Activated naive CD8-positive, alpha-beta T cell treated with anti-CD3 and anti-CD28 coated beads, Interleukin-2, amount 10 ng/mL, durations not matched to agents 7 days and 5 days (primary cell): ENCODE results near the gene INTS4. TPM values are rescaled to one million over a fixed set of nuclear protein-coding genes. Genes with fewer than 3 reads are reported as not detected.
"Not testable (repeated sequence)": the region's sequence is repeated elsewhere in the genome, so short reads cannot be mapped to it uniquely, and the experiment has no call there.

Experiments used
- ATAC-seq: fragments of 150-1000 bp; cut with Tn5 transposase; one replicate; pipeline ENCODE4 v1.10.0; 2021; ENCODE audit warnings: low read depth, moderate library complexity
- POLR2A ChIA-PET: fragments of 350-600 bp; sonication (Branson Sonifier 250); formaldehyde crosslinking; loops from one replicate; lab custom pipeline; 2021; ENCODE audit warnings: antibody characterized with exemption; lab: Charles Lee
- DNase-seq: peaks from one replicate; pipeline ENCODE4 v3.0.0; 2021
- H3K27ac Mint-ChIP-seq: one replicate; pipeline ENCODE4 v1.8.0; 2022; ENCODE audit warnings: mild to moderate bottlenecking, mixed read lengths
- H3K27me3 Mint-ChIP-seq: one replicate; pipeline ENCODE4 v1.8.0; 2022; ENCODE audit warnings: mild to moderate bottlenecking, moderate library complexity, mixed read lengths
- H3K36me3 Mint-ChIP-seq: one replicate; pipeline ENCODE4 v1.8.0; 2021; ENCODE audit warnings: mild to moderate bottlenecking, mixed read lengths
- H3K4me1 Mint-ChIP-seq: one replicate; pipeline ENCODE4 v1.8.0; 2021; ENCODE audit warnings: mixed read lengths
- H3K4me3 Mint-ChIP-seq: one replicate; pipeline ENCODE4 v1.8.0; 2022; ENCODE audit warnings: mild to moderate bottlenecking, moderate library complexity, mixed read lengths
- H3K9me3 Mint-ChIP-seq: one replicate; pipeline ENCODE4 v1.8.0; 2021; ENCODE audit warnings: mixed read lengths
- total RNA-seq, 2 experiments: library from RNA; stranded (reverse); gene quantifications; one replicate each; pipeline ENCODE4 v1.2.3, GENCODE V29; 2021

The INTS4 gene
- total RNA-seq, 2 experiments from 2014 or later = 53.9 to 56.8 TPM

DNA sequence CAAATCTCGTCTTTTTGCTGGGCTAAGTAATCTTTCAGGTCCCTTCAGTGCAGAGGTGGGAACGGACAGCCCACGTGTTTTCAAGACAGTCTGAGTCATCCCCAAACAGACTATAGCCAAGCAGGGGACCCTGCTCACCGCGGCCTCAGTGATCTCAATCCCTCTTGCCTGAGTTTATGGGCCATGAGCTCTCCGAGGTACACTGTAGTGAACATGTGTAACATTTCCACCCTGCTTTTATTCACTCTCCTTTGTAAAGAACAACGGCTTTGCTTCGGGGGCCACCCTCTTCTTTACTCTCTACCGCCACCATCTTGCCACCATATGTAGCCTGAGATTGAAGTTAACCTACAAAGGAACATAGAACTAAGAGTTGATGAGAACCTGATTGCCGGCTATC is 40.2 kb upstream of the INTS4 start:
- no peak overlapping the region for H3K4me3 Mint-ChIP-seq
- POLR2A ChIA-PET = no interaction called here
- no peak overlapping the region for H3K27ac Mint-ChIP-seq
- peaks cover 5% of the 10 kb centered on the region for H3K27me3 Mint-ChIP-seq
- DNase-seq = no peak
- no peaks in the 10 kb centered on the region for H3K9me3 Mint-ChIP-seq
- no peaks in the 10 kb centered on the region for H3K36me3 Mint-ChIP-seq
- H3K4me1 Mint-ChIP-seq = peaks cover 3% of the 10 kb centered on the region
- ATAC-seq = no peak

DNA sequence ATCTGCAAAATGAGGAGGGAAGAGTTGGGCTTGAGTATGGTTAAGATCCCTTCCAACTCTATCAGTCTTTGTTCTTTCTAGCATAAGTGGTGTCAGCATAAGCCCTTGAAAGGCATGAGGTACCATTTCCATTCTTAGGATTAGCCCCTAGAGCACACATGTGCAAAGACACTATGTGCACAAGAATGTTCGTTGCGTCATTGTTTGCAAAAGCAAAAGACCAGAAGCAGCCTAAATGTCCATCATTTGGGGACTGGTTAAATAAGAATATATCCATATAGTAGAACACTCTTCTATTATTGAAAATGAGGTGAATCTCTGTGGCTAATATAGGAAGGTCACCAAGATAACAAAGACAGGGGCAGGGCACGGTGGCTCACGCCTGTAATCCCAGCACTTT is 38.6 kb upstream of the INTS4 start:
- Mint-ChIP-seq H3K27me3 (peaks cover 8% of the 10 kb centered on the region), H3K27ac (no peak overlapping the region), H3K36me3 (no peaks in the 10 kb centered on the region), H3K9me3 (no peaks in the 10 kb centered on the region), H3K4me1 (peaks cover 1% of the 10 kb centered on the region), H3K4me3 (no peak overlapping the region)
- no peak for DNase-seq
- no peak for ATAC-seq
- POLR2A ChIA-PET = no interaction called here

DNA sequence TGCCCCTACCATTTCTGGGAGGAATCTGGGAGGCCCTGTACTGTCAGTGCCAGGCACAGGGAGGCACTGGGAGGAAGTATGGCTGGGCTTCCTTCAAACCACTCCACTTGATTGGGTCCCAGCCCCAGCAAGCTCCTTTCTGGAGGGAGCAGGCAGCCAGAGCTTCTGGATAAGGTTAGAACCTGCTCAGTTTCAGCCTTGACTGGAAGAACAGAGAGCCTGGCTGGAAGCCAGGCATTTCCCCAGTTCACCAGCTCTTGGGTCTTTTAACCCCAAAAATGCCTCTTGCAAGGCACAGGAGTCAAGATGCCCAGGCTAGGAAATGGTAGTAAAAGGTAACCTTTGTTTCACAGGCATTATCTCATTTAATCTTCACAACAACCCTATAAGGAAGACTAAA is 37.6 kb upstream of the INTS4 start:
- peaks cover 8% of the 10 kb centered on the region for H3K27me3 Mint-ChIP-seq
- DNase-seq (no peak), ATAC-seq (no peak)
- H3K36me3 Mint-ChIP-seq = no peaks in the 10 kb centered on the region
- H3K4me1 Mint-ChIP-seq = peaks cover 1% of the 10 kb centered on the region
- peaks cover 3% of the 10 kb centered on the region for H3K9me3 Mint-ChIP-seq
- no peak overlapping the region for H3K4me3 Mint-ChIP-seq
- POLR2A ChIA-PET = interaction anchor here (0.6 kb wide), 1 partner anchor 250 kb away, joined by 3 read pairs; no protein-coding TSS in a partner anchor
- no peak overlapping the region for H3K27ac Mint-ChIP-seq

DNA sequence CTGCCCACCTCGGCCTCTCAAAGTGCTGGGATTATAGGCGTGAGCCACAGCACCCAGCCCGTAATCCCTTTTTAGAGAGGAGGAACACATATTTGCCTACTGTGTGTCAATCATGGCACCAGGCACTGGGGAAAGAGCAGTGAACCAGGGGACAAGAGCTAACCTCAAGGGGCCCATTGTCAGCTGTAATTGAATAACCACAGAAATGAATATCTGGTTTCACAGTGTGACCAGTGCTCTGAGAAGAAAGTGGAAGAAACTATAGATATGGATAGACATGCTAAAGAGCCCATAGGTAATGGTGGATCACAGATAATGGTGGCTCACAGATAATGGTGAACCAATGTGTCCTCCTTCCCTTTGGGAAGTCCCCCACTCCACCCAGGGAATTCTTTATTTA is 37.2 kb upstream of the INTS4 start:
- Mint-ChIP-seq H3K4me1 (peaks cover 1% of the 10 kb centered on the region), H3K9me3 (peaks cover 3% of the 10 kb centered on the region), H3K27me3 (peaks cover 8% of the 10 kb centered on the region), H3K4me3 (no peak overlapping the region), H3K27ac (no peak overlapping the region), H3K36me3 (no peaks in the 10 kb centered on the region)
- POLR2A ChIA-PET = interaction anchor here (0.7 kb wide), 1 partner anchor 885 kb away, joined by 3 read pairs; no protein-coding TSS in a partner anchor
- ATAC-seq = no peak
- no peak for DNase-seq

DNA sequence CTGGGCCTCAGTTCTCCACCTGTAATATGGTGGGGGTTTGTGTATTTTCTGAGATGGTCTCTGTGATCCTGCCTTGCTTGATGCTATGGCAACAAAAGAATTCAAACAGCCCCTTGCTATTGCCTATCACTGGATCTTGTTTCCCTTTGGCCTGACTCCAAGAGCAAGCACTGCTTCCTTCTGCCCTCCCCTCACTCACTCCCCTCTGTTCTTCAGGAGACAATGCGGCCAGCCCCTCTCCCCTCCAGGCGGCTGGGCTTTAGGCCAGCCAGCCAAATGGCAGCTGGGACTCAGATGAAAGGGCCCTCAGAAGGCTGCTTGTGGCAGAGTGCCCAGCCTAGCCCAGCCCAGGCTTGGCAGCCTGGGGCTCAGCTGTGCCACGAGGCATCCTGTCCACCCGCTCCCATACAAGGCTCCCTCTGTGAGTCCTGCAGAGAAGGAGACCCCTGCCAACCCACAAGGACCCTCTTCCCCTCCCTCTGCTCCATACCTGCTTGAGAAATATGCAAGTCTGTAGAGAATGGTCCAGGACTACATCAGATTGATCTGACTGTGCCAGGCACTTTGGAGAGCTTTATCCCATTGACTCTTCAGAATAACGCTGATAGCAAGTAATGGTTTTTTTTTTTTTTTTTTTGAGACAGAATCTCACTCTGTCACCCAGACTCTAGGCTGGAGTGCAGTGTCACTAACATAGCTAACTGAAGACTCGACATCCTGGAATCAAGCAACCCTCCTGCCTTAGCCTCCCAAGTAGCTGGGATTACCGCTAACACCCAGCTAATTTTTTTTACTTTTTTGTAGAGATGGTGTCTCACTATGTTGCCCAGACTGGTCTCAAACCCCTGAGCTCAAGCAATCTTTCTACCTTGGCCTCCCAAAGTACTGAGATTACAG is 36.2 kb upstream of the INTS4 start:
- peaks cover 1% of the 10 kb centered on the region for H3K4me1 Mint-ChIP-seq
- no peak overlapping the region for H3K4me3 Mint-ChIP-seq
- ATAC-seq (no peak), DNase-seq (no peak)
- H3K9me3 Mint-ChIP-seq = peaks cover 3% of the 10 kb centered on the region
- H3K27ac Mint-ChIP-seq = no peak overlapping the region
- POLR2A ChIA-PET = interaction anchor here (0.7 kb wide), 1 partner anchor 884 kb away, joined by 3 read pairs; no protein-coding TSS in a partner anchor
- H3K36me3 Mint-ChIP-seq = no peaks in the 10 kb centered on the region
- H3K27me3 Mint-ChIP-seq = peaks cover 8% of the 10 kb centered on the region

DNA sequence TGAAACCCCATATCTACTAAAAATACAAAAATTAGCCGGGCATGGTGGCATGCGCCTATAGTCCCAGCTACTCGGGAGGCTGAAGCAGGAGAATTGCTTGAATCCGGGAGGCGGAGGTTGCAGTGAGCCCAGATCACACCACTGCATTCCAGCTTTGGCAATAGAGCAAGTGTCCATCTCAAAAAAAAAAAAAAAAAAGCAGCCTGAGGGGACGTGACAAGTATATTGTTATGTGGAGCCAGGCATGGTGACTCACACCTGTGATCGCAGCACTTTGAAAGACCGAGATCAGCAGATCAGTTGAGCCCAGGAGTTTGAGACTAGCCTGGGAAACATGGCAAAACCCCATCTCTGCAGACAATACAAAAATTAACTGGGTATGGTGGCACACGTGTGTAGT is 34.0 kb upstream of the INTS4 start:
- peaks cover 11% of the 10 kb centered on the region for H3K27me3 Mint-ChIP-seq
- not testable (repeated sequence) for H3K27ac Mint-ChIP-seq

DNA sequence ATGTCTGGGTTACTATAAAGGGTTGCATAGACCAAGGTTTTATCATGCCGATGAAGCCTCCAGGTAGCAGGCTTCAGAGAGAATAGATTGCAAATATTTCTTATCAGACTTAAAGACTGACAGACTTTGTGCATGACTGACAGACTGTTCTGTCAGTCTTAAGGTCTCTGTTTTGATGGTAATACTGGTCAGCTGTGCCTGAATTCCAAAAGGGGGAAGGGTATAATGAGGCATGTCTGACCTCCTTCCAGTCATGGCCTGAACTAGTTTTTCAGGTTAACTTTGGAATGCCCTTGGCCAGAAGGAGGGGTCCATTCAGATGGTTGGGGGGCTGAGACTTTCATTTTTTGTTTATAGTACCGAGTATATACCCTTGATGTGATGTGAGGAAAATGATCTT is 33.3 kb upstream of the INTS4 start:
- POLR2A ChIA-PET = no interaction called here
- Mint-ChIP-seq H3K27me3 (peaks cover 13% of the 10 kb centered on the region), H3K4me1 (peaks cover under 1% of the 10 kb centered on the region), H3K36me3 (no peaks in the 10 kb centered on the region), H3K9me3 (peaks cover 3% of the 10 kb centered on the region), H3K27ac (no peak overlapping the region), H3K4me3 (no peak overlapping the region)
- DNase-seq = no peak
- no peak for ATAC-seq

More for the DNA sequence above, 34.0 kb upstream of the INTS4 start:
- H3K36me3 Mint-ChIP-seq, ATAC-seq, H3K4me3 Mint-ChIP-seq, DNase-seq, H3K4me1 Mint-ChIP-seq, H3K9me3 Mint-ChIP-seq, POLR2A ChIA-PET: not testable (repeated sequence)

DNA sequence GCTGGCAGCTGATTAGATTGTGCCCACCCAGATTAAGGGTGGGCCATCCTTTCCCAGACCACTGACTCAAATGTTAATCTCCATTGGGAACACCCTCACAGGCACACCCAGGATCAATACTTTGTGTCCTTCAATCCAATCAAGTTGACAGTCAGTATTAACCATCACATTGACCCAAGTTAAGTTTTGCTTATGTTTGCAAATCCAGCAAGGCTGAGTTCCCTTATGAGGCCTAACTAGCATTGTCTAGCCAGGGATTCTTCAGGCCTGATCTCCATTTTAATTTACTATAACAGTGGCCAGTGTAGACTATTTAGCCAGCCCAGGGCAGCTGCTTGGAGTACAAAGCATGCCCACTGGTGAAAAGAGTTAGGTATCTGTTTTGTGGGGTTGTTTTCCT is 30.9 kb upstream of the INTS4 start:
- Mint-ChIP-seq H3K4me3 (no peak overlapping the region), H3K36me3 (no peaks in the 10 kb centered on the region), H3K27ac (no peak overlapping the region), H3K9me3 (peaks cover 3% of the 10 kb centered on the region), H3K27me3 (peaks cover 27% of the 10 kb centered on the region), H3K4me1 (peaks cover 5% of the 10 kb centered on the region)
- ATAC-seq = no peak
- DNase-seq = no peak
- POLR2A ChIA-PET = no interaction called here

DNA sequence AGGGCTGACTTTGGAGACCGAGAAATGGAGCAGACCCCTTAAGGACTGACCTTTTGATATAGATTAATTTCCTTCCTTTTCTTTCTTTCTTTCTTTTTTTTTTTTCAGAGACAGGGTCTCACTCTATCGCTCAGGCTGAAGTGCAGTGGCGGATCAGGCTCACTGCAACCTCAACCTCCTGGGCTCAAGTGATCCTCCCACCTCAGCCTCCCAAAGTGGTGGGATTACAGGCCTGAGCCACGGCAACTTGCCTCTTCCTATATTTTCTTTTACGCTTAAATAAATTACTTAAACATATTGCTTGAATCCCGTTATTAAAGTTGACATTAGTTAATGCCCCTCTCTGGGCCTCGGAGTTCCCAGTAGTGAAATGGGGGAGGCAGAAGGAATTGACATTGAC is 29.0 kb upstream of the INTS4 start:
- no peak overlapping the region for H3K4me3 Mint-ChIP-seq
- no peaks in the 10 kb centered on the region for H3K36me3 Mint-ChIP-seq
- H3K27me3 Mint-ChIP-seq = peaks cover 24% of the 10 kb centered on the region
- peaks cover 3% of the 10 kb centered on the region for H3K9me3 Mint-ChIP-seq
- H3K4me1 Mint-ChIP-seq = peaks cover 5% of the 10 kb centered on the region
- no peak overlapping the region for H3K27ac Mint-ChIP-seq
- no peak for DNase-seq
- POLR2A ChIA-PET = no interaction called here
- no peak for ATAC-seq

DNA sequence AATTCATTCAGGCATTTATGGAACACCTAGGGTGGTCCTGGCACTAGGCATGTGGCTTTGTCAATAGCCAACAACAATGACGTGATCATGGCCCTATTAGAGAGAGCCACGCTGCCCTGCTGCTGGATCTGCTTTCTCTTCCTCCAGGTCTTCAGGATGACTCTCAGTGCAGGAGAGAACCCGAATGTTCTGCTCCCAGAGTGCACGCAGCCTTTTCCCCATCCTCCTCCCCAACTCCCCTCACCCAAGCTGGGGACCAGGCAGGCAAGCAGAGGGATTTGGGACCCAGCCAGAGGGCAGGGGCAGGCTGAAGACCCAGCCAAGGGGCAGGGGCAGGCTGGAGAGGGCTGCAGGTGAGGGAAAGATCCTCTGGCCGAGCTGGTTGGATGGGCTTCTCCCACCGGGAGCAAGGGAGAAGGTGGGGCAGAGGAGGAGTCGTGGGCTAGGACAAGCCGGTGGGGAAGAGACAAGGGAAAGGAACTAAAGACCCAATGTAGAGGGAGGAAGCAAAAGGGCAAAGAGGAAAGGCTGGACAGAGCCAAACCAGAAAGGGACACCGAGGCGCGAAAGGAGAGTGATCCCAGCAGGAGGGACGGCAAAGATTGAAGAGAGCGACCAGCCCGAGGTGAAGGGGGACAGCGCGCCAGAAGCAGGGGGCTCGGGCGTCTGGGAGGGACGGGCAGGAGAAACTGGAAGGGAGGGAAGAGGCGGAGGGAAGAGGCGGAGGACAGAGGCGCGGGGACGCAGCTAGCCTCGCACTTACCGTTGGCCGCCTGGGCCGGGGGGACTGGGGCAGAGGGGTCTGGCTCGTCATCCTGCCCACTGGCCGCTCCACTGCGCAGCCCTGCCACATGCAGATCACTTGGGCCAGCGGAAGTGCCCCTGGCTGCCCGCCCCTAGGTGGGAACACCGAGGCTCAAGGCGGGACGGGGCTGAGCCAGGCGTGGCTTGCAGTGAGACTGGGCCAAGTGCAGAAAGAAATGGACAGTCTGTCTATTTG is 28.2 kb upstream of the INTS4 start, which contains the start of gene KCTD14:
Gene KCTD14, minus strand, starts transcription at position 880 of the 1,000 bp plus-strand sequence. Its CDS starts 27 bp downstream, at position 853.
- DNase-seq = no peak
- no peaks in the 10 kb centered on the region for H3K36me3 Mint-ChIP-seq
- POLR2A ChIA-PET = no interaction called here
- H3K4me3 Mint-ChIP-seq = peak within 1 kb of the TSS; percentile 74
- peaks cover 23% of the 10 kb centered on the region for H3K27me3 Mint-ChIP-seq
- H3K9me3 Mint-ChIP-seq = peaks cover 1% of the 10 kb centered on the region
- no peak for ATAC-seq
- H3K27ac Mint-ChIP-seq = no peak within 1 kb of the TSS
- H3K4me1 Mint-ChIP-seq = peaks cover 5% of the 10 kb centered on the region

DNA sequence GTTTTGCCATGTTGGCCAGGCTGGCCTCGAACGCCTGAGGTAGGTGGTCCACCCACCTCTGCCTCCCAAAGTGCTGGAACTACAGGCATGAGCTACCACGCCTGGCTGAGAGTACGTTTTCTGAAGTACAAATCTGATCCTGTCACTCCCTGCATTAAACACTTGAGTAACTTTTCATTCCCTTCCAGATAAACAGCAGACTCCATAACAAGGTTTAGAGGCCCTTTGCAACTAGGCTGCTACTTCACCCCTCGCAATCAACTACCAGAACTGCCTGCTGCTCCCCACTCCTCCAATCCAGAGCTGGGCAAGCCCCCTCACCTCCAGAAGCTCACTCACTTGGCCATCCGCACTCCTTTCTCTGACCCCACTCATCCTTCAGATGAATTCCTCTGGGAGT is 27.1 kb upstream of the INTS4 start:
- H3K4me1 Mint-ChIP-seq = peaks cover 5% of the 10 kb centered on the region
- H3K27ac Mint-ChIP-seq = no peak overlapping the region
- no peaks in the 10 kb centered on the region for H3K9me3 Mint-ChIP-seq
- DNase-seq (no peak), ATAC-seq (no peak)
- peaks cover 23% of the 10 kb centered on the region for H3K27me3 Mint-ChIP-seq
- H3K4me3 Mint-ChIP-seq = no peak overlapping the region
- POLR2A ChIA-PET = no interaction called here
- no peaks in the 10 kb centered on the region for H3K36me3 Mint-ChIP-seq

DNA sequence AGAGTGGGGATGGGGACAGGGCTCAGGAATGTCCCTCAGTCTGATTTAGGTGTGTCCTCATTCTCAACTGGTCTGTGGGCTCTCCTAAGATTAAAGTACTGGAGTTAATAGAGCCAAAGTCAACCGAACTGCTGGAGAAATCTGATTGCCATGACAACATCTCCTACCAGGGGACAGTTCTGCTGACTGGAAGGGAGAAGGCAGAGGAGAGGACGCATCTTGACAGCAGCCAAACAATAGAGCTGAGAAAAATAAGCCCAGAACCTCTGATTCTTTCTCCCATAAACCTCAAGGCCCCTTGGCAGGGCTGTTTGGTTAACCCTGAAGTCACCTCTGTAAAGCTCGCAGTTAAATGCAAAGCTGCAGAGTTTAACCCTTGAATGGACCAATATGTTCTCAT is 25.8 kb upstream of the INTS4 start:
- Mint-ChIP-seq H3K4me1 (peaks cover 5% of the 10 kb centered on the region), H3K9me3 (no peaks in the 10 kb centered on the region), H3K36me3 (no peaks in the 10 kb centered on the region), H3K27ac (no peak overlapping the region), H3K27me3 (peaks cover 23% of the 10 kb centered on the region), H3K4me3 (no peak overlapping the region)
- POLR2A ChIA-PET = no interaction called here
- ATAC-seq (no peak), DNase-seq (no peak)

DNA sequence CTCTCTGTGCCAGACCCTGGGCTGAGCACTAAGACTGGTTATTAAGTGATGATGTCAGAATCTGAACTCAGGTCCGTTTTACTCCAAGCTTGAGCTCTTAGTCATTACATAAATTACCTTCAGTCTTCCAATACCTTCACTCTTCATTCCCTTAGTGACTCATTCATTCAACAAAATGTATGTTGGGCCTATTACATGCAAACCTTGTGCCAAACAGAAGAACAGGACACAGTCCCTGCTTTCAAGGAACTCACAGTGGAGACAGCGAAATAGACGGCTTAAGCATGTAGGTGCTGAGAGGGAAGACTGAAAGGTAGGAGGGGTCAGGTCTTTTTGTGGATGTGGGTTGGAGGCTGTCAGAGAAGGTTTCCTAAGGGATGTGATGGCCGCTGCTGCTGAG is 25.3 kb upstream of the INTS4 start:
- peaks cover 5% of the 10 kb centered on the region for H3K4me1 Mint-ChIP-seq
- POLR2A ChIA-PET = no interaction called here
- no peak overlapping the region for H3K4me3 Mint-ChIP-seq
- H3K27ac Mint-ChIP-seq = no peak overlapping the region
- no peaks in the 10 kb centered on the region for H3K9me3 Mint-ChIP-seq
- ATAC-seq = no peak
- H3K27me3 Mint-ChIP-seq = peaks cover 23% of the 10 kb centered on the region
- no peaks in the 10 kb centered on the region for H3K36me3 Mint-ChIP-seq
- DNase-seq = no peak
